Chondrocyte (in vitro differentiated cells): Measurements from ENCODE around the gene INMT. TPM values are rescaled to one million over a fixed set of nuclear protein-coding genes. Genes with fewer than 3 reads are reported as not detected.

Experiments used
- DNase-seq: peaks from one replicate; pipeline ENCODE4 v3.0.0; 2021; ENCODE audit warnings: mixed read lengths, low spot score
- H3K27ac Mint-ChIP-seq: one replicate; pipeline ENCODE4 v1.8.0; 2021; ENCODE audit warnings: mild to moderate bottlenecking, moderate library complexity, mixed read lengths; ENCODE audit not compliant: unreplicated experiment
- H3K27me3 Mint-ChIP-seq: 2 replicates; pipeline ENCODE4 v1.8.0; 2021; ENCODE audit warnings: low read depth, mixed read lengths
- H3K36me3 Mint-ChIP-seq: 2 replicates; pipeline ENCODE4 v1.8.0; 2021; ENCODE audit warnings: low read depth, mixed read lengths
- H3K4me1 Mint-ChIP-seq: 2 replicates; pipeline ENCODE4 v1.8.0; 2021; ENCODE audit warnings: low read depth, mild to moderate bottlenecking, mixed read lengths
- H3K4me3 Mint-ChIP-seq: one replicate; pipeline ENCODE4 v1.8.0; 2021; ENCODE audit warnings: mild to moderate bottlenecking, moderate library complexity, mixed read lengths; ENCODE audit not compliant: unreplicated experiment
- H3K9me3 Mint-ChIP-seq: 2 replicates; pipeline ENCODE4 v1.8.0; 2021; ENCODE audit warnings: low read depth, mixed read lengths
- CTCF ChIP-seq: fragments of 200-600 bp; sonication (generic); IDR thresholded peaks from 2 replicates; pipeline ENCODE4 v1.5.0; 2021; ENCODE audit warnings: antibody characterized with exemption, mild to moderate bottlenecking, moderate library complexity
- total RNA-seq: library from RNA; stranded (reverse); gene quantifications from 3 replicates; pipeline ENCODE4 v1.2.1, GENCODE V29; 2021

The INMT gene
- total RNA-seq, 1 donor from 2014 or later: 73.2 TPM

- H3K36me3 Mint-ChIP-seq: no peaks in the 10 kb centered on the region
- H3K9me3 Mint-ChIP-seq: no peaks in the 10 kb centered on the region
- DNase-seq: no peak
- H3K27ac Mint-ChIP-seq: no peak overlapping the region
- peak; percentile 16 for TF ChIP-seq CTCF
- peaks cover 32% of the 10 kb centered on the region for H3K4me1 Mint-ChIP-seq
- no peak overlapping the region for H3K4me3 Mint-ChIP-seq
- H3K27me3 Mint-ChIP-seq: no peaks in the 10 kb centered on the region
Observed at GRCh38 chr7:30775992-30776391, 24.1 kb downstream of the INMT start.

GRCh38 chr7:30776971-30777370, 25.0 kb downstream of the INMT start:
- no peak overlapping the region for H3K27ac Mint-ChIP-seq
- H3K36me3 Mint-ChIP-seq: peaks cover 3% of the 10 kb centered on the region
- H3K27me3 Mint-ChIP-seq: no peaks in the 10 kb centered on the region
- no peak for DNase-seq
- no peak for TF ChIP-seq CTCF
- peaks cover 30% of the 10 kb centered on the region for H3K4me1 Mint-ChIP-seq
- H3K9me3 Mint-ChIP-seq: no peaks in the 10 kb centered on the region
- H3K4me3 Mint-ChIP-seq: no peak overlapping the region

DNA sequence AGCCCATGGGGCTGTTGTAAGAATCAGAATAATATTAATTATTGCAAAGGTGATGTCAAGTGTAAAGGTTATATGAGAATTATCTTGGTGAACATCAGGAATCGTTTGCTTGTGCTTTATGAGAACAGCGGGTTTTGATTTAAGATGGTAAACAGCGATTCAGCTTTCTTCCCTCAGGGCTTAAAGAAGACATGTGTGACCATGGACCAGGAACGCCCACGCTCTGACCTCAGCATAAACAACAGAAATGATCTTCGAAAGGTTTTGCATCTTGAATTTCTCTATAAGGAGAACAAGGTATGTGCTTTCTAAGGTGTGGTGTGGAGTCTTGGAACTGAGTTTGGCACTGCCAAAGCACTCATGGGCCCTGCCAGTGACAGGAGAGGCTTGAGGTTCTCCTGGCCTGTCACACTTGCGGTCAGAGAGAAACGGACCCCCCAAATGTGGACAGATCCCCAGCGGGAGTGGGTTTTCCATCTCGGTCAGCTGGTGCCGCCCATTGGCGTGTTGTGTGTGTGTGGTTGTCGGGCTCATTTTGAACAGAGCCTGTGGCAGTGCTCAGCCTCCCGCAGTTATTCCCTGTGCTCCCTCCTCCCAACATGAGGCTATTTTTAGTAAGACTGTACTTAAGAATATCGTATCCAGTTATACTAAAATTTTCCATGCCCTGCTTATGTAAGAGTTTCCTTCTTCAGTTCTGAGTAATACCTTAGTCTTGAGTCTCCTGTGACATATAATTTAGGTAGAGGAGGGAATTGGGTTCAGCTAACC, 26.5 kb downstream of the INMT start:
- Mint-ChIP-seq H3K36me3 (peaks cover 15% of the 10 kb centered on the region), H3K4me3 (no peak overlapping the region)

GRCh38 chr7:30779574-30779973, 27.6 kb downstream of the INMT start:
- peaks cover 22% of the 10 kb centered on the region for H3K4me1 Mint-ChIP-seq
- peaks cover 20% of the 10 kb centered on the region for H3K36me3 Mint-ChIP-seq
- DNase-seq: no peak
- no peak for TF ChIP-seq CTCF
- no peak overlapping the region for H3K4me3 Mint-ChIP-seq
- no peaks in the 10 kb centered on the region for H3K27me3 Mint-ChIP-seq
- no peak overlapping the region for H3K27ac Mint-ChIP-seq
- H3K9me3 Mint-ChIP-seq: no peaks in the 10 kb centered on the region

More for the DNA sequence above, 26.5 kb downstream of the INMT start:
- H3K4me1 Mint-ChIP-seq: peaks cover 22% of the 10 kb centered on the region
- TF ChIP-seq CTCF: no peak
- DNase-seq: no peak
- no peaks in the 10 kb centered on the region for H3K9me3 Mint-ChIP-seq
- no peaks in the 10 kb centered on the region for H3K27me3 Mint-ChIP-seq
- peak overlapping the region; percentile 58 for H3K27ac Mint-ChIP-seq

DNA sequence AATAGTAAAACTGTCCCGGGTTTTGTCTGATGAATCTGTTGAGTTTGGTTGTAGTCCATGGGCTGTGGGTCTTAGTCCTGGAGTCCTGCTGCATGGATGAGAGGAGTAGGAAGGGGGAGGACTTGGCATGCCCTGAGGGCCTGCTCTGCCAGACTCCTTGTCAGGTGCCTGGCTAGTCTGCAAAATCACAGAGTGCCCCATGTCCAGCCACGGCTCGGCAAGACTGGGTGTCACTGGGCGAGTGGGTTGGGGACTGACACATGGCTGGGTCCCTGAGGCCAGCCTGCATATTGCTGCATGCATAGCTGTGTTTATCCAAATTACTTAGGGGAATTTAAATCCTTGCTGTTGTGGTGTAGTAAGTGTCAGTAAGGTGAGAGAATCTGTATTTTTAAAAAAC, 29.0 kb downstream of the INMT start:
- peaks cover 22% of the 10 kb centered on the region for H3K4me1 Mint-ChIP-seq
- DNase-seq: no peak
- peaks cover 31% of the 10 kb centered on the region for H3K36me3 Mint-ChIP-seq
- no peak overlapping the region for H3K27ac Mint-ChIP-seq
- H3K4me3 Mint-ChIP-seq: no peak overlapping the region
- no peaks in the 10 kb centered on the region for H3K9me3 Mint-ChIP-seq
- TF ChIP-seq CTCF: no peak
- no peaks in the 10 kb centered on the region for H3K27me3 Mint-ChIP-seq
